H1 (cell line): ENCODE data around the gene SBF2. TPM values are rescaled to one million over a fixed set of nuclear protein-coding genes. Genes with fewer than 3 reads are reported as not detected.

ENCODE experiments used
- CTCF ChIA-PET: fragments of 300-600 bp; sonication (Branson Sonifier 250); formaldehyde crosslinking; loops from one replicate; lab custom pipeline; 2021; ENCODE audit not compliant: partially characterized antibody; lab: Charles Lee
- POLR2A ChIA-PET: fragments of 300-600 bp; sonication (Branson Sonifier 250); formaldehyde crosslinking; loops from one replicate; lab custom pipeline; 2021; ENCODE audit warnings: inconsistent platforms; ENCODE audit not compliant: partially characterized antibody; lab: Charles Lee
- DNase-seq, 2 experiments: peaks; one replicate each; pipeline versions ENCODE4 v3.0.0 to v3.0.0-alpha.2; 2010 to 2022; ENCODE audit warnings: low spot score in 2 of 2, low read depth in 1 of 2, mixed read lengths in 1 of 2
- FAIRE-seq: peaks from 2 replicates; lab custom pipeline; 2011; peaks lifted over from hg19 to GRCh38; lab: Jason Lieb, UNC
- H2AFZ ChIP-seq: 2 replicates; pipeline ENCODE4 v1.8.1; 2012; ENCODE audit warnings: low read length, inconsistent platforms
- H2AK5ac ChIP-seq: 2 replicates; pipeline ENCODE4 v1.6.1; 2013; ENCODE audit warnings: low read depth, low read length
- H2BK120ac ChIP-seq: replicated peaks from 2 replicates; pipeline ENCODE3; 2013; ENCODE audit warnings: low read depth, low read length, inconsistent platforms
- H2BK12ac ChIP-seq: 2 replicates; pipeline ENCODE4 v1.6.1; 2013; ENCODE audit warnings: low read depth, low read length
- H2BK15ac ChIP-seq: 2 replicates; pipeline ENCODE4 v1.6.1; 2013; ENCODE audit warnings: low read length
- H2BK20ac ChIP-seq: 2 replicates; pipeline ENCODE4 v1.6.1; 2013; ENCODE audit warnings: low read length
- H2BK5ac ChIP-seq: 2 replicates; pipeline ENCODE4 v1.6.1; 2013; ENCODE audit warnings: low read depth, low read length
- H3K14ac ChIP-seq: 2 replicates; pipeline ENCODE4 v1.6.1; 2013; ENCODE audit warnings: inconsistent platforms; ENCODE audit not compliant: insufficient read length
- H3K18ac ChIP-seq: 2 replicates; pipeline ENCODE4 v1.6.1; 2013; ENCODE audit warnings: low read length; ENCODE audit errors: extremely low read depth
- H3K23ac ChIP-seq: 2 replicates; pipeline ENCODE4 v1.6.1; 2013; ENCODE audit warnings: inconsistent platforms; ENCODE audit not compliant: insufficient read length
- H3K23me2 ChIP-seq: 2 replicates; pipeline ENCODE4 v1.6.1; 2013; ENCODE audit warnings: low read depth, low read length
- H3K27ac ChIP-seq: 2 replicates; pipeline ENCODE4 v1.6.1; 2011; ENCODE audit warnings: low read depth, low read length, inconsistent platforms
- H3K27me3 ChIP-seq, 4 experiments: replicated peaks in 1 of 4; 1 replicate in 1 of 4; 2 replicates in 3 of 4; pipeline versions ENCODE4 v1.6.1 to v1.8.1; 2011 to 2013; ENCODE audit warnings: low read length in 3 of 4, mild to moderate bottlenecking in 3 of 4, inconsistent platforms in 2 of 4, mixed read lengths in 2 of 4, moderate library complexity in 1 of 4; ENCODE audit not compliant: control insufficient read depth in 3 of 4, insufficient read depth in 3 of 4; ENCODE audit errors: extremely low read depth in 1 of 4
- H3K36me3 ChIP-seq, 4 experiments: 2 replicates each; pipeline versions ENCODE4 v1.6.1 to v1.8.1; 2011 to 2013; ENCODE audit warnings: mild to moderate bottlenecking in 4 of 4, low read length in 3 of 4, moderate library complexity in 2 of 4, control low read depth in 1 of 4, inconsistent platforms in 1 of 4; ENCODE audit not compliant: insufficient read depth in 4 of 4, control insufficient read depth in 2 of 4
- H3K4ac ChIP-seq: replicated peaks from 2 replicates; pipeline ENCODE3; 2013; ENCODE audit warnings: low read length, low read depth, mixed read lengths, inconsistent platforms; ENCODE audit not compliant: insufficient read length
- H3K4me1 ChIP-seq, 4 experiments: replicated peaks in 1 of 4; 1 replicate in 1 of 4; 2 replicates in 3 of 4; pipeline versions ENCODE4 v1.6.1 to v1.8.1; 2011 to 2013; ENCODE audit warnings: low read length in 3 of 4, inconsistent platforms in 2 of 4, mixed read lengths in 1 of 4; ENCODE audit not compliant: insufficient read depth in 4 of 4, control insufficient read depth in 3 of 4
- H3K4me2 ChIP-seq, 2 experiments: 2 replicates each; pipeline versions ENCODE4 v1.6.1 to v1.8.1; 2011 to 2013; ENCODE audit warnings: low read depth in 2 of 2, low read length in 2 of 2, control low read depth in 1 of 2, inconsistent platforms in 1 of 2, mild to moderate bottlenecking in 1 of 2; ENCODE audit not compliant: insufficient read depth in 1 of 2
- H3K4me3 ChIP-seq, 4 experiments: fragments of 200-600, 300-600 bp in 1 of 4; sonication (generic), shearing (Covaris generic), sonication (Bioruptor Twin) in 1 of 4; 2 replicates each; pipeline versions ENCODE4 v1.5.1 to v1.8.1; 2011 to 2016; ENCODE audit warnings: low read length in 4 of 4, low read depth in 3 of 4, control low read depth in 2 of 4, inconsistent platforms in 2 of 4, mild to moderate bottlenecking in 2 of 4, mixed read lengths in 1 of 4, moderate library complexity in 1 of 4; ENCODE audit not compliant: insufficient read depth in 2 of 4; ENCODE audit errors: extremely low read depth in 1 of 4
- H3K56ac ChIP-seq: replicated peaks from 2 replicates; pipeline ENCODE3; 2013; ENCODE audit warnings: low read depth, mild to moderate bottlenecking, mixed read lengths, low read length, inconsistent platforms; ENCODE audit not compliant: insufficient read length
- H3K79me1 ChIP-seq: 2 replicates; pipeline ENCODE4 v1.6.1; 2013; ENCODE audit warnings: low read depth, low read length, control low read depth
- H3K79me2 ChIP-seq, 2 experiments: 2 replicates each; pipeline versions ENCODE4 v1.6.1 to v1.8.1; 2012 to 2013; ENCODE audit warnings: low read length in 2 of 2, mild to moderate bottlenecking in 2 of 2, inconsistent platforms in 1 of 2; ENCODE audit not compliant: insufficient read depth in 2 of 2, control insufficient read depth in 1 of 2
- H3K9ac ChIP-seq, 4 experiments: replicated peaks in 1 of 4; 1 replicate in 1 of 4; 2 replicates in 3 of 4; pipeline versions ENCODE4 v1.6.1 to v1.8.1; 2011 to 2013; ENCODE audit warnings: low read depth in 3 of 4, low read length in 3 of 4, control low read depth in 2 of 4, mild to moderate bottlenecking in 2 of 4, moderate library complexity in 2 of 4, inconsistent platforms in 1 of 4; ENCODE audit errors: extremely low read depth in 1 of 4
- H3K9me3 ChIP-seq, 2 experiments: 2 replicates each; pipeline versions ENCODE4 v1.6.1 to v1.8.1; 2012 to 2013; ENCODE audit warnings: mild to moderate bottlenecking in 2 of 2, moderate library complexity in 2 of 2, control low read depth in 1 of 2, inconsistent platforms in 1 of 2, low read depth in 1 of 2, low read length in 1 of 2, mixed read lengths in 1 of 2; ENCODE audit not compliant: insufficient read depth in 2 of 2
- H4K20me1 ChIP-seq, 2 experiments: replicated peaks in 1 of 2; 2 replicates each; pipeline versions ENCODE3 to v1.8.1; 2011 to 2013; ENCODE audit warnings: inconsistent platforms in 2 of 2, low read length in 2 of 2, mild to moderate bottlenecking in 1 of 2; ENCODE audit not compliant: insufficient read depth in 2 of 2, control insufficient read depth in 1 of 2
- H4K5ac ChIP-seq: 2 replicates; pipeline ENCODE4 v1.6.1; 2013; ENCODE audit warnings: low read length, low read depth, mixed read lengths, inconsistent platforms; ENCODE audit not compliant: insufficient read length
- H4K8ac ChIP-seq: 2 replicates; pipeline ENCODE4 v1.8.0; 2013; ENCODE audit warnings: mild to moderate bottlenecking, moderate library complexity, low read length, inconsistent platforms; ENCODE audit not compliant: insufficient read depth; ENCODE audit errors: extremely low read depth
- H4K91ac ChIP-seq: replicated peaks from 2 replicates; pipeline ENCODE3; 2013; ENCODE audit warnings: low read length, mixed read lengths, inconsistent platforms; ENCODE audit not compliant: insufficient read length
- WGBS, 2 experiments: shearing (Covaris generic) in 1 of 2; methylation state at CpG; one replicate each; pipeline versions ENCODE4 v1.1.6 to v1.1.7; 2013 to 2015; ENCODE audit warnings: low lambda C conversion rate in 2 of 2, mixed read lengths in 2 of 2, inconsistent platforms in 1 of 2, low coverage in 1 of 2, missing lambda C conversion rate in 1 of 2; ENCODE audit not compliant: insufficient replicate concordance in 2 of 2, insufficient coverage in 1 of 2, insufficient read length in 1 of 2; ENCODE audit errors: extremely low coverage in 1 of 2, missing lambda C conversion rate in 1 of 2; 5-methylcytosine and 5-hydroxymethylcytosine counted together
- polyA plus RNA-seq, 7 experiments: library from polyadenylated mRNA; depleted of rRNA in 3 of 7; stranded (reverse) in 5 of 7; unstranded in 2 of 7; fragments of >200 nt in 5 of 7; fragments of 200-250 nt in 2 of 7; gene quantifications; 1 replicate in 5 of 7; 2 replicates in 1 of 7; 4 replicates in 1 of 7; pipeline versions ENCODE4 v1.2.1 to v1.2.3, GENCODE V29; 2011 to 2013; ENCODE audit warnings: missing spikeins in 2 of 7, mixed read lengths in 2 of 7
- total RNA-seq: library from RNA; stranded (reverse); fragmentation: NEBNext Ultra II Directional; extraction: Animal tissue kit (Norgen Biotek cat#: 25700); gene quantifications from 2 replicates; pipeline ENCODE4 v1.2.1, GENCODE V29; 2021

SBF2 gene
- total and polyA plus RNA-seq, 2 of the 8 experiments (the other 6 are each of a cell fraction or from before 2014, with no cell fraction given): 36.7 to 50.5 TPM

DNA sequence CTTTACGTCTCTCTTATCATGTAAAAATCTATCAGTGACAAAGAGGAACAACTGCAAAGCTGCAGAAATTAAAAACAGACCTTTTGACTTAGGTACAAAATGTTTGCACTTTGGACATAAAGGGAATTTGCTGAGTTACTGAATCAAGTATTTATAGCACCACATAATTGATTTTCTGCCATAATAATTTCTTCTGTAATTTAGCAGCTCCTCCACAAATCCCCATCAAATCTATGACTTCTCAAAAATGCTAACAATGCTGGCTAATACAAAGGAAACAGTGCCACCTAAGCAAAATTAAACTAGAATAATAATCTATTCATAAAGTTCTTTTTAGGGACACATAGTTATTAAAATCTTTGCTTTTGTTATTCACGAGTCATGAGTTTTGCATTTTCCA, 415.1 kb downstream of the SBF2 start:
- no peak for FAIRE-seq
- H3K9me3 ChIP-seq: no peaks in the 10 kb centered on the region
- H3K4me1 ChIP-seq: peaks cover 0 to 4% (median 2%) of the 10 kb centered on the region in 4 experiments; a peak in 2 of 7 replicates
- H2BK5ac ChIP-seq: no peak overlapping the region
- no peak overlapping the region for H2AFZ ChIP-seq
- no peak overlapping the region for H2BK20ac ChIP-seq
- no peak overlapping the region for H3K4ac ChIP-seq
- H3K27me3 ChIP-seq: no peaks in the 10 kb centered on the region
- H3K79me2 ChIP-seq: no peaks in the 10 kb centered on the region
- H4K20me1 ChIP-seq: no peaks in the 10 kb centered on the region
- no peak overlapping the region for H4K8ac ChIP-seq
- no peak overlapping the region for H3K4me3 ChIP-seq
- no peak overlapping the region for H2BK120ac ChIP-seq
- no peak overlapping the region for H2BK15ac ChIP-seq
- H4K5ac ChIP-seq: no peak overlapping the region
- H3K79me1 ChIP-seq: no peaks in the 10 kb centered on the region
- H3K23ac ChIP-seq: no peak overlapping the region
- CTCF ChIA-PET: interaction anchor here (0.8 kb wide), 1 partner anchor 576 kb away, joined by 3 read pairs; the partner anchor contains the start of gene AMPD3
- no peak for DNase-seq
- POLR2A ChIA-PET: no interaction called here
- no peaks in the 10 kb centered on the region for H3K23me2 ChIP-seq
- no peak overlapping the region for H3K9ac ChIP-seq
- H3K36me3 ChIP-seq: no peaks in the 10 kb centered on the region
- H3K14ac ChIP-seq: no peak overlapping the region
- H3K56ac ChIP-seq: no peak overlapping the region
- no peak overlapping the region for H2BK12ac ChIP-seq
- no peak overlapping the region for H3K27ac ChIP-seq
- no peak overlapping the region for H4K91ac ChIP-seq
- no peak overlapping the region for H3K4me2 ChIP-seq
- no peak overlapping the region for H2AK5ac ChIP-seq
- 76% methylated on average over 2 of the region's 2 CpGs; no CpG with 5 or more reads in 1 of the 2 experiments for WGBS, 2 experiments
- no peak overlapping the region; the same call in 1 of the 2 replicates for H3K18ac ChIP-seq
